HTR-8/SVneo (cell line): ENCODE results near the gene FRMPD2.
"Not testable (repeated sequence)": the region's sequence is repeated elsewhere in the genome, so short reads cannot be mapped to it uniquely, and the experiment has no call there.

Experiments used
- DNase-seq: peaks from one replicate; pipeline ENCODE4 v3.0.0; 2011; ENCODE audit warnings: low spot score, mixed read lengths; ENCODE audit not compliant: insufficient read length
- FAIRE-seq: peaks from 2 replicates; lab custom pipeline; 2011; peaks lifted over from hg19 to GRCh38; lab: Jason Lieb, UNC

Gene FRMPD2

GRCh38 chr10:48253970-48254657, 20.4 kb downstream of the FRMPD2 start:
- FAIRE-seq (no peak), DNase-seq (peak; percentile 54)

- DNase-seq = no peak
- no peak for FAIRE-seq
Measured at GRCh38 chr10:48252354-48252650, 22.2 kb downstream of the FRMPD2 start.

- DNase-seq = no peak
- FAIRE-seq = no peak
Measured at GRCh38 chr10:48251525-48252353, 22.8 kb downstream of the FRMPD2 start.

GRCh38 chr10:48251152-48251524, 23.4 kb downstream of the FRMPD2 start:
- FAIRE-seq = no peak

GRCh38 chr10:48249763-48250351, 24.6 kb downstream of the FRMPD2 start:
- DNase-seq = no peak
- no peak for FAIRE-seq

More at GRCh38 chr10:48251152-48251524, 23.4 kb downstream of the FRMPD2 start:
- no peak for DNase-seq

GRCh38 chr10:48249004-48249762, 25.3 kb downstream of the FRMPD2 start:
- no peak for FAIRE-seq
- no peak for DNase-seq

GRCh38 chr10:48248462-48248861, 26.0 kb downstream of the FRMPD2 start:
- FAIRE-seq (no peak), DNase-seq (no peak)

GRCh38 chr10:48247680-48248079, 26.8 kb downstream of the FRMPD2 start:
- no peak for DNase-seq
- FAIRE-seq = no peak

GRCh38 chr10:48246501-48246900, 28.0 kb downstream of the FRMPD2 start:
- no peak for DNase-seq
- no peak for FAIRE-seq

- DNase-seq (no peak), FAIRE-seq (no peak)
Measured at GRCh38 chr10:48245977-48246376, 28.5 kb downstream of the FRMPD2 start.

GRCh38 chr10:48243921-48244320, 30.6 kb downstream of the FRMPD2 start:
- not testable (repeated sequence) for DNase-seq, FAIRE-seq

- no peak for DNase-seq
- FAIRE-seq = no peak
Measured at GRCh38 chr10:48243487-48243886, 31.0 kb downstream of the FRMPD2 start.

GRCh38 chr10:48242171-48242904, 32.2 kb downstream of the FRMPD2 start:
- no peak for DNase-seq
- FAIRE-seq = no peak

GRCh38 chr10:48241332-48241731, 33.2 kb downstream of the FRMPD2 start:
- FAIRE-seq (no peak), DNase-seq (no peak)

GRCh38 chr10:48240196-48240595, 34.3 kb downstream of the FRMPD2 start:
- FAIRE-seq = no peak
- DNase-seq = no peak

GRCh38 chr10:48239618-48240017, 34.9 kb downstream of the FRMPD2 start:
- FAIRE-seq (no peak), DNase-seq (no peak)

GRCh38 chr10:48238826-48239520, 35.5 kb downstream of the FRMPD2 start:
- DNase-seq (no peak), FAIRE-seq (no peak)

GRCh38 chr10:48237259-48238250, 36.9 kb downstream of the FRMPD2 start:
- FAIRE-seq (no peak), DNase-seq (no peak)
